GM21526 (cell line): ENCODE measurements around the gene MCOLN2.
"Not testable (repeated sequence)": the region's sequence is repeated elsewhere in the genome, so short reads cannot be mapped to it uniquely, and the experiment has no call there.

Source experiments
- ATAC-seq: cut with Tn5 transposase; IDR thresholded peaks from one replicate; pipeline ENCODE4 v1.9.1; 2021; ENCODE audit warnings: moderate library complexity; ENCODE audit not compliant: unreplicated experiment, low FRiP score

MCOLN2 gene

GRCh38 chr1:84986561-84986960 is 10.4 kb downstream of the MCOLN2 start:
- not testable (repeated sequence) for ATAC-seq

- peak; percentile 49 for ATAC-seq
These were observed 11.5 kb downstream of the MCOLN2 start for GRCh38 chr1:84985365-84985764.

- ATAC-seq = no peak
These were observed 14.5 kb downstream of the MCOLN2 start for GRCh38 chr1:84982395-84982794.

- ATAC-seq = peak; percentile 34
These were observed 21.9 kb downstream of the MCOLN2 start for GRCh38 chr1:84975035-84975434.

- ATAC-seq = peak; percentile 48
These were observed 23.2 kb downstream of the MCOLN2 start for GRCh38 chr1:84973498-84974334.

- peak; percentile 45 for ATAC-seq
These were observed 24.4 kb downstream of the MCOLN2 start for GRCh38 chr1:84972377-84972987.

GRCh38 chr1:84971957-84972356 is 25.0 kb downstream of the MCOLN2 start:
- ATAC-seq = no peak

- ATAC-seq = peak; percentile 31
These were observed 27.2 kb downstream of the MCOLN2 start for GRCh38 chr1:84969489-84970250.

GRCh38 chr1:84968865-84969264 is 28.0 kb downstream of the MCOLN2 start:
- ATAC-seq = no peak

- ATAC-seq = no peak
These were observed 28.8 kb downstream of the MCOLN2 start for GRCh38 chr1:84968101-84968500.

GRCh38 chr1:84967666-84968065 is 29.2 kb downstream of the MCOLN2 start:
- ATAC-seq = no peak

- no peak for ATAC-seq
These were observed 33.9 kb downstream of the MCOLN2 start for GRCh38 chr1:84963021-84963420.

- ATAC-seq = no peak
These were observed 35.6 kb downstream of the MCOLN2 start for GRCh38 chr1:84961316-84961715.

- ATAC-seq = no peak
These were observed 36.5 kb downstream of the MCOLN2 start for GRCh38 chr1:84960371-84960770.

GRCh38 chr1:84959294-84959693 is 37.6 kb downstream of the MCOLN2 start:
- peak; percentile 73 for ATAC-seq

GRCh38 chr1:84957966-84958365 is 38.9 kb downstream of the MCOLN2 start:
- no peak for ATAC-seq

- no peak for ATAC-seq
These were observed 40.3 kb downstream of the MCOLN2 start for GRCh38 chr1:84956655-84957054.

GRCh38 chr1:84956097-84956496 is 40.8 kb downstream of the MCOLN2 start:
- no peak for ATAC-seq

GRCh38 chr1:84949664-84950063 is 47.2 kb downstream of the MCOLN2 start:
- no peak for ATAC-seq

GRCh38 chr1:84947536-84948410 is 49.1 kb downstream of the MCOLN2 start:
- ATAC-seq = no peak
